ENCODE results near the gene YLPM1.

DNA sequence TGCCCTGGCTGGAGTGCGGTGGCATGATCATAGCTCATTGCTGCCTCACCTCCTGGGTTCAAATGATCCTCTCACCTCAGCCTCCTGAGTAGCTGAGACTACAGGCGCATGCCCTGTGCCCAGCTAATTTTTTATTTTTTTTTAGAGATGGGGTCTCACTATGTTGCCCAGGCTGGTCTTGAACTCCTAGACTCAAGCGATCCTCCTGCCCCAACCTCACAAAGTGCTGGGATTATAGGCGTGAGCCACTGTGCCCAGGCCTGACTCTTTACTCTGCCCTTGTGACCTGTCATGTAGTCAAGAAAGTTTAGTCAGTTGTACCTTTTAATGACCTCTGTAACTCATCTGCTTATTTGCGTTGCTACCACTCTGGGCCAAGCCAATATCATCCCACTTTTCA lies 57.2 kb downstream of the YLPM1 start:
- TF ChIP-seq, protein P1, sequence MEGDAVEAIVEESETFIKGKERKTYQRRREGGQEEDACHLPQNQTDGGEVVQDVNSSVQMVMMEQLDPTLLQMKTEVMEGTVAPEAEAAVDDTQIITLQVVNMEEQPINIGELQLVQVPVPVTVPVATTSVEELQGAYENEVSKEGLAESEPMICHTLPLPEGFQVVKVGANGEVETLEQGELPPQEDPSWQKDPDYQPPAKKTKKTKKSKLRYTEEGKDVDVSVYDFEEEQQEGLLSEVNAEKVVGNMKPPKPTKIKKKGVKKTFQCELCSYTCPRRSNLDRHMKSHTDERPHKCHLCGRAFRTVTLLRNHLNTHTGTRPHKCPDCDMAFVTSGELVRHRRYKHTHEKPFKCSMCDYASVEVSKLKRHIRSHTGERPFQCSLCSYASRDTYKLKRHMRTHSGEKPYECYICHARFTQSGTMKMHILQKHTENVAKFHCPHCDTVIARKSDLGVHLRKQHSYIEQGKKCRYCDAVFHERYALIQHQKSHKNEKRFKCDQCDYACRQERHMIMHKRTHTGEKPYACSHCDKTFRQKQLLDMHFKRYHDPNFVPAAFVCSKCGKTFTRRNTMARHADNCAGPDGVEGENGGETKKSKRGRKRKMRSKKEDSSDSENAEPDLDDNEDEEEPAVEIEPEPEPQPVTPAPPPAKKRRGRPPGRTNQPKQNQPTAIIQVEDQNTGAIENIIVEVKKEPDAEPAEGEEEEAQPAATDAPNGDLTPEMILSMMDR (tag by site-specific recombination; IDR thresholded peaks at IDR 0.05): no peak
- no peak for TF ChIP-seq MYNN (tag by site-specific recombination; IDR thresholded peaks at IDR 0.05; ENCODE audit: borderline replicate concordance)
- TF ChIP-seq ZNF76 (tag by site-specific recombination; IDR thresholded peaks at IDR 0.05; ENCODE audit: borderline replicate concordance, low read depth): no peak
- TF ChIP-seq, protein P2, sequence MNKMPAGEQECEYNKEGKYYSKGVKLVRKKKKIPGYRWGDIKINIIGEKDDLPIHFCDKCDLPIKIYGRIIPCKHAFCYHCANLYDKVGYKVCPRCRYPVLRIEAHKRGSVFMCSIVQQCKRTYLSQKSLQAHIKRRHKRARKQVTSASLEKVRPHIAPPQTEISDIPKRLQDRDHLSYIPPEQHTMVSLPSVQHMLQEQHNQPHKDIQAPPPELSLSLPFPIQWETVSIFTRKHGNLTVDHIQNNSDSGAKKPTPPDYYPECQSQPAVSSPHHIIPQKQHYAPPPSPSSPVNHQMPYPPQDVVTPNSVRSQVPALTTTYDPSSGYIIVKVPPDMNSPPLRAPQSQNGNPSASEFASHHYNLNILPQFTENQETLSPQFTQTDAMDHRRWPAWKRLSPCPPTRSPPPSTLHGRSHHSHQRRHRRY (tag by site-specific recombination; IDR thresholded peaks at IDR 0.05): no peak
- TF ChIP-seq ZNF239 (tag by site-specific recombination; IDR thresholded peaks at IDR 0.05): no peak
- TF ChIP-seq TCF7L2 (IDR thresholded peaks at IDR 0.05; ENCODE audit: borderline replicate concordance, low read depth, low read length): no peak
- no peak for TF ChIP-seq ZNF558 (tag by site-specific recombination; IDR thresholded peaks at IDR 0.05)

Data from HEK293 (cell line).